ENCODE results near the gene NYAP1. TPM values are rescaled to one million over a fixed set of nuclear protein-coding genes. Genes with fewer than 3 reads are reported as not detected.
A peak's percentile ranks its signal among the peaks of the same experiment; 100 is the strongest.

The NYAP1 gene
- total RNA-seq, 2 donors from 2014 or later = 7.9 to 9.3 TPM

GRCh38 chr7:100466653-100467605 is 16.8 kb upstream of the NYAP1 start:
- Mint-ChIP-seq H3K27me3 (ENCODE audit: insufficient read depth) (no peaks in the 10 kb centered on the region), H3K4me3 (no peak overlapping the region), H3K27ac (no peak overlapping the region), H3K9me3 (no peaks in the 10 kb centered on the region), H3K36me3 (ENCODE audit: low read depth) (peaks cover 6% of the 10 kb centered on the region), H3K4me1 (peaks cover 1% of the 10 kb centered on the region)
- no peaks in the 10 kb centered on the region for H3K4me1 ChIP-seq (ENCODE audit: control insufficient read depth, insufficient read depth, low read length)
- DNase-seq = peak; percentile 48
- H3K4me3 ChIP-seq (ENCODE audit: low read length) = no peak overlapping the region
- TF ChIP-seq CTCF (conservative IDR thresholded peaks at IDR 0.05) = no peak
- H3K36me3 ChIP-seq (ENCODE audit: control insufficient read depth, insufficient read depth, low read length) = peaks cover 16% of the 10 kb centered on the region
- 86 to 94% methylated on average over 15 to 32 of the region's 32 CpGs for WGBS, 2 experiments (ENCODE audit: insufficient coverage in 1 of 2, insufficient read length in 1 of 2)
- H3K27ac ChIP-seq (ENCODE audit: low read depth, low read length) = no peak overlapping the region
- no peaks in the 10 kb centered on the region for H3K9me3 ChIP-seq (ENCODE audit: control insufficient read depth, low read length)
- no peak overlapping the region for H3K9ac ChIP-seq (ENCODE audit: extremely low read depth, low read length, poor library complexity, severe bottlenecking)
- no peaks in the 10 kb centered on the region for H3K27me3 ChIP-seq (ENCODE audit: control insufficient read depth, insufficient read depth, low read length, poor library complexity, severe bottlenecking)

- no peak overlapping the region for H3K27ac Mint-ChIP-seq
- TF ChIP-seq CTCF (conservative IDR thresholded peaks at IDR 0.05) = no peak
- H3K9me3 Mint-ChIP-seq = no peaks in the 10 kb centered on the region
- H3K9me3 ChIP-seq (ENCODE audit: control insufficient read depth, low read length) = no peaks in the 10 kb centered on the region
- peak; percentile 39 for DNase-seq
- WGBS, 2 experiments (ENCODE audit: insufficient coverage in 1 of 2, insufficient read length in 1 of 2) = 86 to 90% methylated on average over 9 to 22 of the region's 22 CpGs
- H3K4me1 Mint-ChIP-seq = peaks cover 2% of the 10 kb centered on the region
- no peaks in the 10 kb centered on the region for H3K4me1 ChIP-seq (ENCODE audit: control insufficient read depth, insufficient read depth, low read length)
- H3K27me3 ChIP-seq (ENCODE audit: control insufficient read depth, insufficient read depth, low read length, poor library complexity, severe bottlenecking) = no peaks in the 10 kb centered on the region
- H3K27ac ChIP-seq (ENCODE audit: low read depth, low read length) = no peak overlapping the region
- no peak overlapping the region for H3K4me3 ChIP-seq (ENCODE audit: low read length)
- H3K36me3 ChIP-seq (ENCODE audit: control insufficient read depth, insufficient read depth, low read length) = peaks cover 16% of the 10 kb centered on the region
- peaks cover 6% of the 10 kb centered on the region for H3K36me3 Mint-ChIP-seq (ENCODE audit: low read depth)
- H3K27me3 Mint-ChIP-seq (ENCODE audit: insufficient read depth) = no peaks in the 10 kb centered on the region
- H3K4me3 Mint-ChIP-seq = no peak overlapping the region
- no peak overlapping the region for H3K9ac ChIP-seq (ENCODE audit: extremely low read depth, low read length, poor library complexity, severe bottlenecking)
Measured at GRCh38 chr7:100467638-100468373, 15.9 kb upstream of the NYAP1 start.

- H3K4me3 ChIP-seq (ENCODE audit: low read length) = no peak overlapping the region
- H3K36me3 Mint-ChIP-seq (ENCODE audit: low read depth) = peaks cover 14% of the 10 kb centered on the region
- no peaks in the 10 kb centered on the region for H3K9me3 Mint-ChIP-seq
- H3K27ac Mint-ChIP-seq = no peak overlapping the region
- H3K27ac ChIP-seq (ENCODE audit: low read depth, low read length) = no peak overlapping the region
- DNase-seq = peak; percentile 98
- H3K9ac ChIP-seq (ENCODE audit: extremely low read depth, low read length, poor library complexity, severe bottlenecking) = no peak overlapping the region
- WGBS, 2 experiments (ENCODE audit: insufficient coverage in 1 of 2, insufficient read length in 1 of 2) = 33 to 38% methylated on average over 2 to 13 of the region's 13 CpGs
- no peaks in the 10 kb centered on the region for H3K9me3 ChIP-seq (ENCODE audit: control insufficient read depth, low read length)
- peaks cover 2% of the 10 kb centered on the region for H3K4me1 Mint-ChIP-seq
- H3K27me3 Mint-ChIP-seq (ENCODE audit: insufficient read depth) = no peaks in the 10 kb centered on the region
- no peak overlapping the region for H3K4me3 Mint-ChIP-seq
- no peaks in the 10 kb centered on the region for H3K4me1 ChIP-seq (ENCODE audit: control insufficient read depth, insufficient read depth, low read length)
- peak; percentile 94 for TF ChIP-seq CTCF (conservative IDR thresholded peaks at IDR 0.05)
- no peaks in the 10 kb centered on the region for H3K27me3 ChIP-seq (ENCODE audit: control insufficient read depth, insufficient read depth, low read length, poor library complexity, severe bottlenecking)
- peaks cover 23% of the 10 kb centered on the region for H3K36me3 ChIP-seq (ENCODE audit: control insufficient read depth, insufficient read depth, low read length)
Measured at GRCh38 chr7:100469227-100470044, 14.3 kb upstream of the NYAP1 start.
